Measurements from ENCODE around the gene TMEM115.

TMEM115 gene

DNA sequence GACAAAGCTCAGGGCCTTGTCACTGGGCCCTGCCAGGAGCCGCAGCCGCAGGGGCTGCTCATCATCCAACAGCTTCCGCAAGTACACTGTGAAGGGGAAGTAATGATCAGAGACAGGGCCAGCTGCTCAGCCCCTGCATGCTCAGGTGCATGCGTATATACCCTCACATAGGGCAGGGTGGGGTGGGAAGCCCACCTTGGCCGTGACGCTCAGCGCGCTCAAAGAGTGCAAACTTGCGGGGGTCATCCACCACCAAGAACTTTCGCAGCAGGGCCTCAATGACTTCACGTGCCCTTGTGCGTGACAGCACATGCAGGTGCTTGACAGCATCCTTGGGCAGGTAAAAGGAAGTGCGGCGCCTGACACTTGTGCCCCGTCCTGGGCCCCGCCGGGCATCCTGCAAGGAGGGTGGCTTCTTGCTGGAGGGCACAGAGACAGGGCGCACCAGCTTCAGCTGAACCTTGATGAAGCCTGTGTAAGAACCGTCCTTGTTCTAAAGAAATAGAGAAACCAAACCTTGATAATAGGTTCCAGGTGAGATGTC lies 27.9 kb downstream of the TMEM115 start:
- Histone ChIP-seq H3K9ac (no peak overlapping the region), H2AFZ (ENCODE audit: low read depth) (no peak overlapping the region), H3K36me3 (ENCODE audit: insufficient read depth) (no peaks in the 10 kb centered on the region), H4K20me1 (ENCODE audit: insufficient read depth) (no peaks in the 10 kb centered on the region), H3K4me2 (no peak overlapping the region), H3K4me1 (ENCODE audit: low read depth, poor library complexity, severe bottlenecking) (no peaks in the 10 kb centered on the region), H3K27ac (no peak overlapping the region), H3K79me2 (ENCODE audit: insufficient read depth, low read depth) (peaks cover 39% of the 10 kb centered on the region), H3K4me3 (IDR thresholded peaks at IDR 0.05; ENCODE audit: insufficient read depth, low read depth, low read length) (no peak overlapping the region), H3K27me3 (ENCODE audit: insufficient read depth, low read depth) (no peaks in the 10 kb centered on the region)
- TF ChIP-seq, protein P1, sequence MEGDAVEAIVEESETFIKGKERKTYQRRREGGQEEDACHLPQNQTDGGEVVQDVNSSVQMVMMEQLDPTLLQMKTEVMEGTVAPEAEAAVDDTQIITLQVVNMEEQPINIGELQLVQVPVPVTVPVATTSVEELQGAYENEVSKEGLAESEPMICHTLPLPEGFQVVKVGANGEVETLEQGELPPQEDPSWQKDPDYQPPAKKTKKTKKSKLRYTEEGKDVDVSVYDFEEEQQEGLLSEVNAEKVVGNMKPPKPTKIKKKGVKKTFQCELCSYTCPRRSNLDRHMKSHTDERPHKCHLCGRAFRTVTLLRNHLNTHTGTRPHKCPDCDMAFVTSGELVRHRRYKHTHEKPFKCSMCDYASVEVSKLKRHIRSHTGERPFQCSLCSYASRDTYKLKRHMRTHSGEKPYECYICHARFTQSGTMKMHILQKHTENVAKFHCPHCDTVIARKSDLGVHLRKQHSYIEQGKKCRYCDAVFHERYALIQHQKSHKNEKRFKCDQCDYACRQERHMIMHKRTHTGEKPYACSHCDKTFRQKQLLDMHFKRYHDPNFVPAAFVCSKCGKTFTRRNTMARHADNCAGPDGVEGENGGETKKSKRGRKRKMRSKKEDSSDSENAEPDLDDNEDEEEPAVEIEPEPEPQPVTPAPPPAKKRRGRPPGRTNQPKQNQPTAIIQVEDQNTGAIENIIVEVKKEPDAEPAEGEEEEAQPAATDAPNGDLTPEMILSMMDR (conservative IDR thresholded peaks at IDR 0.05; ENCODE audit: low read depth, low read length) = no peak

DNA sequence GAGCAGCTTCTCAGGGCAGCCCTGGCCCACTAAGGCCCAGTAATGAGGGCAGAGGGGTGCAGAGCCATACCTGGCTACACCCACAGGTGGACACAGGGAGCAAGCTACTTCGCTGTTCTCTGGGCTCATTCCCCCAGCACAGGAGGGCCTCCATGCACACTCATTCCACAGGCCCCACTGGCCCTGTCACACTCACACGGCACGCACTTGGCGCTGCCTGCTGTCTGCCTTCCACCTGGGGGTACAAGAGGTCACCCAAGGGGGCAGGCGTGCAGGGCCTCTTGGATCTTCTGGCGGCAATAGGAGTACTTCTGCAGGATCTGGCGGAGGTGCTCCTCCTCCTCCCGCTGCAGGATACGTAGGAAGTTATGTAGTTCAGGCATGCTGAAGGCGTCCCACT lies 29.0 kb downstream of the TMEM115 start:
- H2AFZ ChIP-seq (ENCODE audit: low read depth) = no peak overlapping the region
- H3K27me3 ChIP-seq (ENCODE audit: insufficient read depth, low read depth) = no peaks in the 10 kb centered on the region
- H3K9ac ChIP-seq = no peak overlapping the region
- no peaks in the 10 kb centered on the region for H3K36me3 ChIP-seq (ENCODE audit: insufficient read depth)
- H3K79me2 ChIP-seq (ENCODE audit: insufficient read depth, low read depth) = peaks cover 28% of the 10 kb centered on the region
- H4K20me1 ChIP-seq (ENCODE audit: insufficient read depth) = no peaks in the 10 kb centered on the region
- H3K4me2 ChIP-seq = no peak overlapping the region
- H3K4me3 ChIP-seq (IDR thresholded peaks at IDR 0.05; ENCODE audit: insufficient read depth, low read depth, low read length) = no peak overlapping the region
- no peaks in the 10 kb centered on the region for H3K4me1 ChIP-seq (ENCODE audit: low read depth, poor library complexity, severe bottlenecking)
- TF ChIP-seq, protein P1 (conservative IDR thresholded peaks at IDR 0.05; ENCODE audit: low read depth, low read length) = no peak
- H3K27ac ChIP-seq = no peak overlapping the region

DNA sequence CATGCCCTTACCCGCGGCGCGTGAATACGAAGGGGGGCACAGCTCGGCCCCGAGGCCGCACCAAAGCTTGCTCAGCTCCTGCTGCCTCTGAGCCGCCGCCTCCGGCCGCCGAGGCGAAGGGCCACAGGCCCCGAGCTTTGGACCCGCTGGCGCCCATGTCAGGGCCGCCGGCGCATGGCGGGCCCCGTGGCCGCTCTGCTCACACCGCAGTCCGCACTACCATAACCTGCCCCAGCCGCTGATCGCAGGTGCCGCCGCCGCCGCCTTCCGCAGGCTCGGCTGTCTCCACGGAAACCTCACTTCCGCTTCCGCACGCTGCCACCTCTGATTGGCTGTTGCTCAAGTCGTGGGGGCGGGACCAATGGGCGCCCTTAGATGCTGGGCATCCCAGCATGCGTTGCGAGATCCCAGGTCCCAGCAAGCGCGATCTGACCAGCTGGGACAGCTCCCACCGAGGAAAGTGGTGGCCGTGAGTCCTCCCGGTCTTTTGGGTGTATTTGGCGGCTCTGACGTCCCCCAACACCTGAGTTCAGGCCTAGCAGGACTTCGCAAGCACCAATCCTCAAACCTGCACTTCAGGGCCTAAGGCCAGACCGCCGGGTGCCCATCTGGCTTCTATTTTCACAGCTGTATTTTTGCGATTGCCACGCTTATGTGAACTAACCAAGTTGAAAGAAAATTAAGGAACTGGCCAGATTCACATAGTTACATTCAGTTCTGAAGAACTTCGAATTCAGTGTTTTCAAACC lies 31.2 kb downstream of the TMEM115 start, which contains the start of gene TUSC2:
Gene TUSC2 (minus strand): TSS at position 281 of the 749 bp plus-strand sequence. CDS start 124 bp downstream, at position 157.
- H3K4me2 ChIP-seq = peak within 1 kb of the TSS; percentile 48
- 0 out of 2 replicates have a peak within 1 kb of the TSS, but pooled peaks have one; percentile 8 for H2AFZ ChIP-seq (ENCODE audit: low read depth)
- peak within 1 kb of the TSS; percentile 92 for H3K4me3 ChIP-seq (IDR thresholded peaks at IDR 0.05; ENCODE audit: insufficient read depth, low read depth, low read length)
- H3K4me1 ChIP-seq (ENCODE audit: low read depth, poor library complexity, severe bottlenecking) = no peaks in the 10 kb centered on the region
- H3K27me3 ChIP-seq (ENCODE audit: insufficient read depth, low read depth) = no peaks in the 10 kb centered on the region
- TF ChIP-seq, protein P1 (conservative IDR thresholded peaks at IDR 0.05; ENCODE audit: low read depth, low read length) = no peak
- H4K20me1 ChIP-seq (ENCODE audit: insufficient read depth) = no peaks in the 10 kb centered on the region
- H3K9ac ChIP-seq = peak within 1 kb of the TSS; percentile 77; the same call in 1 of the 2 replicates
- no peaks in the 10 kb centered on the region for H3K36me3 ChIP-seq (ENCODE audit: insufficient read depth)
- H3K27ac ChIP-seq = peak within 1 kb of the TSS; percentile 43; the same call in 1 of the 2 replicates
- H3K79me2 ChIP-seq (ENCODE audit: insufficient read depth, low read depth) = peaks cover 8% of the 10 kb centered on the region; the same call in 1 of the 2 replicates

DNA sequence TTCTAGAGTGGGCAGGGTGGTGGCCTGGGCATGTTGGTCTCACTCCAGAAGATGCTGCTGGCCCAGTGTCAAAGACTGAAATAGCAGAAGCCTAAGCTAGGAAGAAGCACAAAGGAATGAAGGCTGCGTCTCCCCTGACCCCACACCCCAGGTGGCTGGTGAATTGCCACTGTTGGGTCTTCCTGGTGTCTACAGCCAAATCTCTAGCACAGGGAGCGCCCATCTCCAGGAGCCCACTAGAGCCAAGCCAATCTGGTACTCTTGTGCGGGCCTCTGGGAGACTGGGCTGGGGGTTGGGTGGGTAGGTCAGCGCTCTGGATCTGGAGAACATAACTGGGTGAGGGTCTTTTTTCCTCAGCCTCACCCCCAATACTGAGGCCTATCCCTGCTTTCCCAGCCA lies 32.2 kb downstream of the TMEM115 start:
- Histone ChIP-seq H3K4me3 (IDR thresholded peaks at IDR 0.05; ENCODE audit: insufficient read depth, low read depth, low read length) (no peak overlapping the region), H3K36me3 (ENCODE audit: insufficient read depth) (no peaks in the 10 kb centered on the region), H3K27me3 (ENCODE audit: insufficient read depth, low read depth) (no peaks in the 10 kb centered on the region), H4K20me1 (ENCODE audit: insufficient read depth) (no peaks in the 10 kb centered on the region), H3K27ac (no peak overlapping the region), H2AFZ (ENCODE audit: low read depth) (no peak overlapping the region), H3K4me1 (ENCODE audit: low read depth, poor library complexity, severe bottlenecking) (peaks cover under 1% of the 10 kb centered on the region), H3K79me2 (ENCODE audit: insufficient read depth, low read depth) (peaks cover 8% of the 10 kb centered on the region; the same call in 1 of the 2 replicates), H3K9ac (peak overlapping the region; percentile 77; the same call in 1 of the 2 replicates), H3K4me2 (peak overlapping the region; percentile 48)
- TF ChIP-seq, protein P1 (conservative IDR thresholded peaks at IDR 0.05; ENCODE audit: low read depth, low read length) = no peak
